CD14-positive monocyte (primary cell): Measurements from ENCODE around the gene FAM168B. TPM values are rescaled to one million over a fixed set of nuclear protein-coding genes. Genes with fewer than 3 reads are reported as not detected.
A peak's percentile ranks its signal among the peaks of the same experiment; 100 is the strongest.
"Not testable (repeated sequence)": the region's sequence is repeated elsewhere in the genome, so short reads cannot be mapped to it uniquely, and the experiment has no call there.

Source experiments
- DNase-seq, 3 donors: peaks; one replicate each; pipeline ENCODE4 v3.0.0-alpha.2; 2011 to 2022
- H2AFZ ChIP-seq: 2 replicates; pipeline ENCODE4 v1.6.0; 2012; ENCODE audit warnings: mild to moderate bottlenecking, low read depth, low read length, inconsistent platforms; ENCODE audit not compliant: insufficient read depth, poor library complexity, severe bottlenecking
- H3K27ac ChIP-seq, 2 donors: 1 replicate in 1 of 2; 2 replicates in 1 of 2; pipeline ENCODE4 v1.5.1; 2012 to 2013; ENCODE audit warnings: low read length in 2 of 2, control low read depth in 1 of 2, inconsistent platforms in 1 of 2, low read depth in 1 of 2, mild to moderate bottlenecking in 1 of 2
- H3K27me3 ChIP-seq, 2 donors: one replicate each; pipeline versions ENCODE4 v1.6.0 to v1.6.1; 2011 to 2013; ENCODE audit warnings: low read length in 2 of 2; ENCODE audit not compliant: control insufficient read depth in 2 of 2, insufficient read depth in 2 of 2
- H3K36me3 ChIP-seq, 2 donors: replicated peaks in 1 of 2; 1 replicate in 1 of 2; 2 replicates in 1 of 2; pipeline versions ENCODE4 v1.5.1 to v1.6.1; 2012 to 2013; ENCODE audit warnings: low read length in 2 of 2, control low read depth in 1 of 2, inconsistent platforms in 1 of 2, mild to moderate bottlenecking in 1 of 2; ENCODE audit not compliant: insufficient read depth in 2 of 2, control insufficient read depth in 1 of 2
- H3K4me1 ChIP-seq, 2 donors: 1 replicate in 1 of 2; 2 replicates in 1 of 2; pipeline versions ENCODE4 v1.5.1 to v1.6.1; 2012 to 2013; ENCODE audit warnings: low read length in 2 of 2, control low read depth in 1 of 2, inconsistent platforms in 1 of 2, mild to moderate bottlenecking in 1 of 2, moderate library complexity in 1 of 2; ENCODE audit not compliant: insufficient read depth in 2 of 2, control insufficient read depth in 1 of 2
- H3K4me2 ChIP-seq: replicated peaks from 2 replicates; pipeline ENCODE3; 2012; ENCODE audit warnings: low read length, moderate library complexity, mild to moderate bottlenecking; ENCODE audit not compliant: poor library complexity, severe bottlenecking; ENCODE audit errors: extremely low read depth
- H3K4me3 ChIP-seq, 3 experiments: fragments of 200-600 bp in 1 of 3; sonication (generic) in 1 of 3; replicated peaks in 1 of 3; 1 replicate in 2 of 3; 2 replicates in 1 of 3; pipeline ENCODE4 v1.5.1; 2011 to 2013; ENCODE audit warnings: low read length in 3 of 3, mild to moderate bottlenecking in 3 of 3, control low read depth in 2 of 3, low read depth in 2 of 3, inconsistent platforms in 1 of 3, moderate library complexity in 1 of 3
- H3K79me2 ChIP-seq: 2 replicates; pipeline ENCODE4 v1.6.0; 2012; ENCODE audit warnings: mild to moderate bottlenecking, control low read depth, inconsistent platforms, low read length, moderate library complexity; ENCODE audit not compliant: insufficient read depth
- H3K9ac ChIP-seq: 2 replicates; pipeline ENCODE4 v1.6.0; 2017; ENCODE audit warnings: low read length, mild to moderate bottlenecking; ENCODE audit not compliant: insufficient read depth, poor library complexity, severe bottlenecking
- H3K9me3 ChIP-seq, 2 donors: replicated peaks in 1 of 2; 1 replicate in 1 of 2; 2 replicates in 1 of 2; pipeline versions ENCODE4 v1.5.1 to v1.6.1; 2012 to 2013; ENCODE audit warnings: low read length in 2 of 2, control low read depth in 1 of 2; ENCODE audit not compliant: control insufficient read depth in 1 of 2, insufficient read depth in 1 of 2
- H4K20me1 ChIP-seq: 2 replicates; pipeline ENCODE4 v1.6.0; 2012; ENCODE audit warnings: mild to moderate bottlenecking, low read length, control low read depth, moderate library complexity; ENCODE audit not compliant: insufficient read depth
- H3K27ac Mint-ChIP-seq, 7 donors: one replicate each; pipeline ENCODE4 v1.8.0; 2020; ENCODE audit warnings: mild to moderate bottlenecking in 7 of 7, mixed read lengths in 7 of 7, moderate library complexity in 6 of 7, inconsistent platforms in 2 of 7
- H3K27me3 Mint-ChIP-seq, 3 donors: one replicate each; pipeline ENCODE4 v1.8.0; 2021 to 2022; ENCODE audit warnings: low read depth in 3 of 3, mild to moderate bottlenecking in 3 of 3, mixed read lengths in 3 of 3, moderate library complexity in 3 of 3, inconsistent platforms in 1 of 3
- H3K36me3 Mint-ChIP-seq, 2 donors: one replicate each; pipeline ENCODE4 v1.8.0; 2020; ENCODE audit warnings: mixed read lengths in 2 of 2, inconsistent platforms in 1 of 2, mild to moderate bottlenecking in 1 of 2
- H3K4me1 Mint-ChIP-seq: one replicate; pipeline ENCODE4 v1.8.0; 2020; ENCODE audit warnings: mild to moderate bottlenecking, mixed read lengths
- H3K4me3 Mint-ChIP-seq, 2 donors: one replicate each; pipeline ENCODE4 v1.8.0; 2020; ENCODE audit warnings: mild to moderate bottlenecking in 2 of 2, mixed read lengths in 2 of 2, moderate library complexity in 1 of 2
- H3K9me3 Mint-ChIP-seq, 7 donors: one replicate each; pipeline ENCODE4 v1.8.0; 2020 to 2022; ENCODE audit warnings: mixed read lengths in 7 of 7, mild to moderate bottlenecking in 6 of 7, moderate library complexity in 6 of 7, inconsistent platforms in 2 of 7
- CTCF ChIP-seq: fragments of 200-600 bp; IDR thresholded peaks from one replicate; pipeline ENCODE4 v1.8.0; 2022; ENCODE audit warnings: antibody characterized with exemption, mild to moderate bottlenecking
- WGBS: methylation state at CpG from one replicate; pipeline ENCODE4 v1.1.5; 2013; ENCODE audit warnings: missing lambda C conversion rate; ENCODE audit not compliant: insufficient coverage; 5-methylcytosine and 5-hydroxymethylcytosine counted together
- intact Hi-C, 2 donors: fragments of 100-400 bp; cut with micrococcal nuclease; formaldehyde crosslinking; loops; one replicate each; pipeline versions ENCODE4 v1.15.0 to v1.15.1; 2023
- polyA plus RNA-seq, 3 donors: library from polyadenylated mRNA; depleted of rRNA in 1 of 3; unstranded in 2 of 3; stranded (reverse) in 1 of 3; fragments of 300-500 nt in 2 of 3; fragments of >200 nt in 1 of 3; fragmentation: Illumina TruSeq in 2 of 3; gene quantifications; 1 replicate in 2 of 3; 2 replicates in 1 of 3; pipeline ENCODE4 v1.2.3, GENCODE V29; 2012 to 2021

FAM168B gene
- polyA plus RNA-seq, 3 donors: 20.5 to 33.2 (median 22.6) TPM

- Histone ChIP-seq H3K4me3 (no peak overlapping the region), H3K9me3 (no peaks in the 10 kb centered on the region), H3K27ac (peak overlapping the region in 1 of 2 donors; percentile 24), H3K36me3 (peaks cover 40 to 77% of the 10 kb centered on the region in 2 donors), H3K4me1 (no peaks in the 10 kb centered on the region), H3K4me2 (no peak overlapping the region), H4K20me1 (peaks cover 96% of the 10 kb centered on the region), H3K79me2 (peaks cover 81% of the 10 kb centered on the region), H3K9ac (no peak overlapping the region), H2AFZ (no peak overlapping the region), H3K27me3 (no peaks in the 10 kb centered on the region)
- Mint-ChIP-seq H3K27ac (peak overlapping the region in 4 of 7 donors; percentile 10 to 56 (median 27)), H3K4me1 (no peaks in the 10 kb centered on the region), H3K27me3 (no peaks in the 10 kb centered on the region), H3K36me3 (peaks cover 57 to 79% of the 10 kb centered on the region in 2 donors), H3K9me3 (peaks cover 0 to 6% (median 0%) of the 10 kb centered on the region in 7 donors), H3K4me3 (no peak overlapping the region)
- no peak for TF ChIP-seq CTCF
- intact Hi-C loops: no loop called here
- WGBS: 96% methylated on average over 3 of the region's 12 CpGs
- no peak for DNase-seq
These were observed 27.6 kb upstream of the FAM168B start for GRCh38 chr2:131120815-131121317.

- peaks cover 91% of the 10 kb centered on the region for H4K20me1 ChIP-seq
- Mint-ChIP-seq H3K9me3 (peaks cover 6 to 22% (median 15%) of the 10 kb centered on the region in 7 donors), H3K36me3 (peaks cover 51 to 77% of the 10 kb centered on the region in 2 donors), H3K27me3 (peaks cover 0 to 2% (median 0%) of the 10 kb centered on the region in 3 donors), H3K27ac (peak overlapping the region in 4 of 7 donors; percentile 6 to 54 (median 38)), H3K4me3 (no peak overlapping the region), H3K4me1 (peaks cover 14% of the 10 kb centered on the region)
- H3K9ac ChIP-seq: no peak overlapping the region
- H3K36me3 ChIP-seq: peaks cover 23 to 75% of the 10 kb centered on the region in 2 donors
- no peak for DNase-seq
- H3K4me2 ChIP-seq: no peak overlapping the region
- H3K4me3 ChIP-seq: no peak overlapping the region
- no peak for TF ChIP-seq CTCF
- H2AFZ ChIP-seq: no peak overlapping the region
- no peaks in the 10 kb centered on the region for H3K4me1 ChIP-seq
- H3K27me3 ChIP-seq: no peaks in the 10 kb centered on the region
- H3K9me3 ChIP-seq: peaks cover 5 to 6% of the 10 kb centered on the region in 2 donors
- peak overlapping the region in 1 of 2 donors; percentile 72 for H3K27ac ChIP-seq
- intact Hi-C loops: no loop called here
- peaks cover 99% of the 10 kb centered on the region for H3K79me2 ChIP-seq
These were observed 22.5 kb upstream of the FAM168B start for GRCh38 chr2:131115752-131116151.

- H2AFZ ChIP-seq, H3K4me3 ChIP-seq, H3K4me2 ChIP-seq, H3K27me3 Mint-ChIP-seq, intact Hi-C loops, H3K4me1 ChIP-seq, H3K9ac ChIP-seq, H3K9me3 ChIP-seq, H3K27me3 ChIP-seq, H3K4me3 Mint-ChIP-seq: not testable (repeated sequence)
- H4K20me1 ChIP-seq: peaks cover 92% of the 10 kb centered on the region
- peak; percentile 23 to 84 (median 43) for DNase-seq
- Mint-ChIP-seq H3K27ac (peak overlapping the region in 4 of 7 donors; percentile 17 to 86 (median 65)), H3K36me3 (peaks cover 55 to 79% of the 10 kb centered on the region in 2 donors), H3K9me3 (peaks cover 6 to 22% (median 15%) of the 10 kb centered on the region in 7 donors), H3K4me1 (peaks cover 21% of the 10 kb centered on the region)
- peaks cover 18 to 77% of the 10 kb centered on the region in 2 donors for H3K36me3 ChIP-seq
- peaks cover 100% of the 10 kb centered on the region for H3K79me2 ChIP-seq
- peak overlapping the region in 1 of 2 donors; percentile 72 for H3K27ac ChIP-seq
- no CpG with 5 or more reads among the region's 3 CpGs for WGBS
These were observed 21.7 kb upstream of the FAM168B start for GRCh38 chr2:131114950-131115349.
